Neural cell (in vitro differentiated cells): Measurements from ENCODE around the gene ARHGDIB. TPM values are rescaled to one million over a fixed set of nuclear protein-coding genes. Genes with fewer than 3 reads are reported as not detected.

Experiments
- H2AFZ ChIP-seq: fragments of 200-600, 300-800 bp; sonication (generic), shearing (Covaris generic); 2 replicates; pipeline ENCODE4 v1.6.0; 2014; ENCODE audit warnings: low read depth, mild to moderate bottlenecking, antibody characterized with exemption, low read length, moderate library complexity
- H3F3A ChIP-seq: fragments of 200-600 bp; shearing (Covaris generic); 2 replicates; pipeline ENCODE4 v1.6.1; 2016; ENCODE audit warnings: mild to moderate bottlenecking, moderate library complexity, mixed read lengths, antibody characterized with exemption, low read length; ENCODE audit not compliant: insufficient read depth, poor library complexity, severe bottlenecking
- H3K27ac ChIP-seq: fragments of 200-600, 300-800 bp; sonication (generic), shearing (Covaris generic); 2 replicates; pipeline ENCODE4 v1.5.1; 2014; ENCODE audit warnings: mild to moderate bottlenecking, low read length, moderate library complexity
- H3K27me3 ChIP-seq: fragments of 300-800, 200-600 bp; sonication (generic), shearing (Covaris generic); 2 replicates; pipeline ENCODE4 v1.6.0; 2014; ENCODE audit warnings: mild to moderate bottlenecking, low read depth, low read length, moderate library complexity; ENCODE audit not compliant: insufficient read depth
- H3K36me3 ChIP-seq: fragments of 300-800, 200-600 bp; sonication (generic), shearing (Covaris generic); 2 replicates; pipeline ENCODE4 v1.5.1; 2014; ENCODE audit warnings: mild to moderate bottlenecking, antibody characterized with exemption, low read length, moderate library complexity; ENCODE audit not compliant: insufficient read depth
- H3K4me2 ChIP-seq: fragments of 300-800, 200-600 bp; sonication (generic), shearing (Covaris generic); 2 replicates; pipeline ENCODE4 v1.6.0; 2014; ENCODE audit warnings: mild to moderate bottlenecking, low read length
- H3K4me3 ChIP-seq: fragments of 300-800, 200-600 bp; sonication (generic), shearing (Covaris generic); 2 replicates; pipeline ENCODE4 v1.5.1; 2014; ENCODE audit warnings: mild to moderate bottlenecking, low read length, moderate library complexity
- H3K79me2 ChIP-seq: fragments of 200-600 bp; shearing (Covaris generic); replicated peaks from 2 replicates; pipeline ENCODE4 v1.6.0; 2014; ENCODE audit warnings: mild to moderate bottlenecking, low read length, moderate library complexity; ENCODE audit not compliant: insufficient read depth
- H3K9ac ChIP-seq: fragments of 300-800, 200-600 bp; sonication (generic), shearing (Covaris generic); 2 replicates; pipeline ENCODE4 v1.6.1; 2016; ENCODE audit warnings: mild to moderate bottlenecking, low read length, mixed read lengths
- H3K9me2 ChIP-seq: fragments of 200-600 bp; shearing (Covaris generic); 2 replicates; pipeline ENCODE4 v1.6.1; 2016; ENCODE audit warnings: mild to moderate bottlenecking, low read length, mixed read lengths; ENCODE audit not compliant: insufficient read depth
- H3K9me3 ChIP-seq: fragments of 200-600, 300-800 bp; sonication (generic), shearing (Covaris generic); 2 replicates; pipeline ENCODE4 v1.6.1; 2016; ENCODE audit warnings: mild to moderate bottlenecking, mixed run types, low read length, moderate library complexity, mixed read lengths
- H4K20me1 ChIP-seq: fragments of 200-600 bp; shearing (Covaris generic); 2 replicates; pipeline ENCODE4 v1.6.1; 2016; ENCODE audit warnings: mild to moderate bottlenecking, mixed run types; ENCODE audit not compliant: insufficient read depth
- CTCF ChIP-seq: fragments of 450-650 bp; IDR thresholded peaks from 2 replicates; pipeline ENCODE4 v1.5.1; 2014; ENCODE audit warnings: antibody characterized with exemption, mild to moderate bottlenecking, moderate library complexity; ENCODE audit not compliant: poor library complexity, severe bottlenecking
- EP300 ChIP-seq: fragments of 450-650 bp; conservative IDR thresholded peaks from 2 replicates; pipeline ENCODE4 v1.6.1; 2014; ENCODE audit warnings: antibody characterized with exemption, mild to moderate bottlenecking, moderate library complexity; ENCODE audit not compliant: poor library complexity, severe bottlenecking
- EZH2 ChIP-seq: fragments of 200-600, 300-800 bp; shearing (Covaris generic), sonication (generic); IDR thresholded peaks from 2 replicates; pipeline ENCODE4 v1.6.1; 2014; ENCODE audit warnings: antibody characterized with exemption, low read length, borderline replicate concordance, mild to moderate bottlenecking; ENCODE audit not compliant: insufficient read depth, poor library complexity, severe bottlenecking
- MXI1 ChIP-seq: fragments of 450-650 bp; conservative IDR thresholded peaks from 2 replicates; pipeline ENCODE4 v1.6.1; 2014; ENCODE audit warnings: antibody characterized with exemption, mild to moderate bottlenecking; ENCODE audit not compliant: poor library complexity, severe bottlenecking
- POLR2AphosphoS5 ChIP-seq: IDR thresholded peaks from 2 replicates; pipeline ENCODE4 v1.6.1; 2012
- RAD21 ChIP-seq: fragments of 450-650 bp; conservative IDR thresholded peaks from 2 replicates; pipeline ENCODE4 v1.6.1; 2014; ENCODE audit warnings: antibody characterized with exemption, mild to moderate bottlenecking, moderate library complexity
- REST ChIP-seq: IDR thresholded peaks from 2 replicates; pipeline ENCODE4 v1.6.1; 2012; ENCODE audit warnings: borderline replicate concordance
- SMC3 ChIP-seq: fragments of 450-650 bp; conservative IDR thresholded peaks from 2 replicates; pipeline ENCODE4 v1.6.1; 2014; ENCODE audit warnings: antibody characterized with exemption, mild to moderate bottlenecking, moderate library complexity; ENCODE audit not compliant: poor library complexity
- TAF1 ChIP-seq: IDR thresholded peaks from 2 replicates; pipeline ENCODE4 v1.6.1; 2012; ENCODE audit warnings: low read depth
- polyA plus RNA-seq: library from polyadenylated mRNA; depleted of rRNA; stranded (reverse); fragments of >200 nt; gene quantifications from 2 replicates; pipeline ENCODE4 v1.2.3, GENCODE V29; 2014

Gene ARHGDIB
- polyA plus RNA-seq, 1 donor from 2014 or later = 7.7 TPM

GRCh38 chr12:14992673-14993072 is 31.3 kb upstream of the ARHGDIB start:
- no peaks in the 10 kb centered on the region for H3K79me2 ChIP-seq
- no peaks in the 10 kb centered on the region for H3K36me3 ChIP-seq
- H4K20me1 ChIP-seq = no peaks in the 10 kb centered on the region
- H2AFZ ChIP-seq = no peak overlapping the region
- no peaks in the 10 kb centered on the region for H3K9me2 ChIP-seq
- no peaks in the 10 kb centered on the region for H3F3A ChIP-seq
- H3K27ac ChIP-seq = no peak overlapping the region
- no peak overlapping the region for H3K4me2 ChIP-seq
- H3K4me3 ChIP-seq = no peak overlapping the region
- no peak overlapping the region for H3K9ac ChIP-seq
- TF ChIP-seq RAD21 (no peak), EP300 (no peak), EZH2 (no peak), SMC3 (no peak), REST (no peak)
- no peaks in the 10 kb centered on the region for H3K9me3 ChIP-seq
- no peaks in the 10 kb centered on the region for H3K27me3 ChIP-seq

- H3K79me2 ChIP-seq = no peaks in the 10 kb centered on the region
- H3K36me3 ChIP-seq = no peaks in the 10 kb centered on the region
- no peaks in the 10 kb centered on the region for H3K9me3 ChIP-seq
- no peaks in the 10 kb centered on the region for H3K9me2 ChIP-seq
- no peaks in the 10 kb centered on the region for H3K27me3 ChIP-seq
- TF ChIP-seq EP300 (no peak), EZH2 (no peak), MXI1 (no peak), CTCF (no peak), POLR2AphosphoS5 (no peak), REST (no peak), RAD21 (no peak), TAF1 (no peak), SMC3 (no peak)
- no peak overlapping the region for H3K4me3 ChIP-seq
- H3K27ac ChIP-seq = no peak overlapping the region
- no peak overlapping the region for H3K4me2 ChIP-seq
- no peaks in the 10 kb centered on the region for H3F3A ChIP-seq
- no peak overlapping the region for H3K9ac ChIP-seq
- no peaks in the 10 kb centered on the region for H4K20me1 ChIP-seq
- H2AFZ ChIP-seq = no peak overlapping the region
These were observed 29.7 kb upstream of the ARHGDIB start for GRCh38 chr12:14991069-14991468.
